Epidermal melanocyte (primary cell): ENCODE results near the gene ZFPM1.
"Not testable (repeated sequence)": the region's sequence is repeated elsewhere in the genome, so short reads cannot be mapped to it uniquely, and the experiment has no call there.

Source experiments
- DNase-seq: peaks from one replicate; pipeline ENCODE4 v3.0.0; 2011; ENCODE audit warnings: low spot score; ENCODE audit not compliant: insufficient read length

Gene ZFPM1

DNA sequence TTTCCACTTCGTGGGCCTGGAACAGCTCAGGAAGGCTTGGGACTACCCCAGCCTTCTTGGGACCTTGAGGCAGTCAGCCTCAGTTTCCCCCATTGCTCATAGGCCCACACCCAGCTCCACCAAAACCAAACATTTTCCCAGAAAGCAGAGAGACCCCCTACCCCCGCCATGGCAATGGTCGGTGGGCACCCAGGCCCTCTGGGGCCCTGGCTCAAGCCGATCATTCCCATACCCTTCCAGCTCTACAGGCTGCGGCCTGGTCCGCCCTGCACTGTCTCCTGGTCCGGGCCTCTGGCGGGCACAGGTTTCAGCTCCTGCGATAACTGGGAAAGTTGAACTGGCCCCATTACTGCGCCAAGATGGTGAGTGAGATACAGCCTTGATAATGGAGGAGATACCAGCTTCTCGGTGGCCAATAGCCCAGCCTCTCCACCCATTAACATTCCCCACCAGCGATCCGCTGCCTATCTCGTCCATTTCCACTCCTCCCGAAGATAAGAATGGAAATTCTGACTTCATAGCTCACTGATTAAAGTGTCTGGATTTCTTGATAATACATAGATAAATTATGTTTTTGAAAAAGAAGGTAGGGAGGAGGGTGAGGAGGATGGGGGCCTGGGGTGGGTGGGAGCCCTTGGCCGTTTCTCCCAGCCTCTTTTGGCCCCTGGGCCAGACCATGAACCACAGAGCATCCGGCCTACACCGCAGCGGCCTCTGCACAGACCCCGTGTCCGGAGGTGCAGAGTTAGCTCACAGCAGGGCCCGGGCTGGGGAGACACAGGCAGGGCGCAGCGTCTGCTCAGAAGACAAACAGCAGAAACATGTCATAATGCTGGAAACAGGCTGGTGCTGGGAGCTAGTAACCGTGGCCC, 11.6 kb downstream of the ZFPM1 start:
- no peak for DNase-seq

DNA sequence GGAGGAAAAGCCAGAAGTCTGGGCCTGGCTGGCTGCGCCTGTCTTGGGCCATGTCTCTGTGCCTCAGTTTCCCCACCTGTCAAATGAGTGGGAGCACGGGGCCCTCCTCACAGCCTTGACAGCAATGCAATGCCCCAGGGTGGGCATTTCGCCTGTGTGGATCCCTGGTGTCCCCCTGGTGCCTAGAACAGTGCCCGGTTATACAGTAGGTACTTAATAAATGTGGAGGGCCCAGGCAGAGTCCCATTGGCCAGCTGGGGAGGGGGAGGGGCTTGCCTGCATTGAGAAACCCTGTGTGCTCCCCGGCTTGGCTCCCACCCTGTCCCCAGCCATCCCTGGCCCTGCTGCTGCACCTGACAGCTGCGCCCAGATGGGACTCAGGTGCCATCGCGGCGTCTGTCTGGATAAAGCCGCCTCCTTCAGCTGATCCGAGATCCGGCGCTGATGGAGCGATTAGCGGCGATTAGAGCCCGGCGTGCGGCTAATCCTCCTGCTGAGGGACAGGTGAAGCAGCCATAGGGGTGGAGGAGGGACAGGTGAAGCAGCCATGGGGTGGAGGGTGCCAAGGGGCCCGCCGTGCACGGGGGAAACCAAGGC, 12.4 kb downstream of the ZFPM1 start:
- DNase-seq: no peak

DNA sequence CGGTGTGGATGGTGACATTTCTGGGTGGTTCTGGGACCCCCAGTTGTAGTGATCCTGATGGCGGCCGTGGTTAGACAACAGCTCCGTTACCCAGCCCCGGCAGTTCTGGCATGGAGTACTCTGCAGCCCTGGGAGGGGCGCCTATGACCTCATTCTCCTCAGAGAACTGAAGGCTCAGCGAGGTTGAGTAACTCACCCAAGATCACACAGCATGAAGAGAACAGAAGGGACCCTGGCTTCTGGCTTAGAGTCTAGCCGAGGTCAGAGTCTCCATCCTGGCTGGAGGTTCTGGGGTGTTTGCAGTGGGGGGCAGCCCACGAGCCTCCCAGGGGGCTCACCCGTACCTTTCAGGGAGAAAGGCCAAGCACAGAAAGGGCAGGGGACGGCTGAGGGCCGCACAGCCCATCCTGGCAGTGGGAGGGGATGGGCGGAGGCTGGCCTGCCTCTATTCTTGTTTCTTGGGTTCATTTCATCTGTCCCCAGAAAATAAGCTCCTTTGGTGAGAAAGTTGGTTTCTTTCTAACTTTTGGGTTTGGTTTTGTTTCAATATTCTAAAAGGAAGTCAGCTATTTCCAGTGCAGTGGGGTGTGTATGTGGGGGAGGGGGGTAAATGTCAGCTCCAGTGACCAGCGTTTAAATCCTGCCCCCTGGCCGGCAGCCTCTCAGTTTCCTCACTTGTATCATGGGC, 13.2 kb downstream of the ZFPM1 start:
- no peak for DNase-seq

DNA sequence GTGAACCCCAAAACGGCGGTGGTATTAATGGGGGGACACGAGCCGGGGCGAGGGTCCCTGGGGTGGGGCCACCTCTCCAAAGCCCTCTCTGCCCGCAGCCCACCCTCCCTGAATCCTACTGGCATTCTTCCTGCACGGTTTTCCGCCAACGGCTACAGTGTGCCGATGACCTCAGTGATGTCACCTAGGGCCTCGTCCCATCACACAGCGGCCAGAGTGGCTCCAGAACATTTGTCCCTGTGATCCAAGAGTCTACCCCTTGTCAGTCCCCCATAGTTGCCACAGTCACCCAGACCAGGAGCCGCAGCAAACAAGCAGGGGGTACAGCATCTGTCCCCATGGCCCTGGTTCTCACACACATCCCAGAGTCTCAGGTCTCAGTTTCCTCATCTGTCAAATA, 13.9 kb downstream of the ZFPM1 start:
- no peak for DNase-seq

DNA sequence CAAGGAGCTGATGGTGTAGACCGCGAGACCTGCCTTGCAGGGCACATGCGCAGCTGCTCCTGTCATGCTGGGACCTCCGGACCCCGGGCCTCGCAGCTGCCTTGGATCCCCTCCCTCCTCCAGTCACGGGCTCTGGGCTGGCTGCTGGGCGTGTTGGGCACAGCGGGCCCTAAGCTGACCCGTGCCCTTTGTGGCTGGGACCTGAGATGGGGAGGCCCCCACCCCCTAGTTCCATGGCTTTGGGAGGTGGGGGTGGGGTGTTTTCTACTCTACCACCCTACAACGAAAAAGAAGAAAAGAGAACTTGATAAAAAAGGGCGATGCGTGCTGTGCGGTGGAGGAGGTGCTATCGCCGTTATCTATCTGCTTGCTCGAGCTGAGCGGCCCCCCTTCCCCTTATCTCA, 14.5 kb downstream of the ZFPM1 start:
- DNase-seq: no peak

DNA sequence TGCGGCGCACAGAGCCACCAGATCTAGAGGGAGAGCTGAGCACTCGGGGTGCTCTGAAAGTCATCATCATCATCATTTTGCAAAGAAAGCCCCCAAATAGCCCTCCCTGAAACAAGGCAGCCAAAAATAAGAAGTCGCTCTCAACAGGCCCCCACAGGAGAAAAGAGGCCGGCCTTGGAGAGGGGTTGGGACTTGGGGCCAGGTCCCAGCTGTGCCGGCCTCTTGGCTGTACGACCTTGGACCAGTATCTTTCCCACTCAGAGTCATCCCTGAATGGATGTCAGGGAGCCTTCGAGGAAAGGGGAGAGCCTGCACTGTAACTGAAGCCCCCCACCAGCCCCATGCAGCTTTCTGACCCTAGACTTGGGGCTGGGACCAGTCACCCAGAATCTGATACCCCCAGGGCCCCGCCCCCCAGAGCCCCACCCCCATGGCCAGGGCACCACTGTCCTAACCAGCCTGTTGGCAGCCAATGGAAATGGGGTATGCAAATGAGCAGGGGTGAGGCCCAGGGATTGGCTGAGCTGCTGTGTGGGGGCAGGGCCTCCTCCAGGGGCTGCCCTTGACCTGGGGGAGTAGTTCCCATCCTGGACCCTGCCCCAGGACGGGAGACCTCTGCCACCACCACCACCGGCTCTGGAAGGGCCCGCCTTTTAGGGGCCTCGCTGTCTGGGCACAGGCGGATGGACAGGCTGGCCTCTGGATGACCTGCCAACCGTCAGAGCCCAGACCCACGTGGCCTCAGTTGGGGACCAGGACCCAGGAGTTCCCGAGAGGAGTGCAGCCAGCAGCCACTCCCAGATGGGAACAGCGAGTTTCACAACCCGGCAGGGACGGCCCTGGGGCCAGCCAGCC, 15.4 kb downstream of the ZFPM1 start:
- no peak for DNase-seq

DNA sequence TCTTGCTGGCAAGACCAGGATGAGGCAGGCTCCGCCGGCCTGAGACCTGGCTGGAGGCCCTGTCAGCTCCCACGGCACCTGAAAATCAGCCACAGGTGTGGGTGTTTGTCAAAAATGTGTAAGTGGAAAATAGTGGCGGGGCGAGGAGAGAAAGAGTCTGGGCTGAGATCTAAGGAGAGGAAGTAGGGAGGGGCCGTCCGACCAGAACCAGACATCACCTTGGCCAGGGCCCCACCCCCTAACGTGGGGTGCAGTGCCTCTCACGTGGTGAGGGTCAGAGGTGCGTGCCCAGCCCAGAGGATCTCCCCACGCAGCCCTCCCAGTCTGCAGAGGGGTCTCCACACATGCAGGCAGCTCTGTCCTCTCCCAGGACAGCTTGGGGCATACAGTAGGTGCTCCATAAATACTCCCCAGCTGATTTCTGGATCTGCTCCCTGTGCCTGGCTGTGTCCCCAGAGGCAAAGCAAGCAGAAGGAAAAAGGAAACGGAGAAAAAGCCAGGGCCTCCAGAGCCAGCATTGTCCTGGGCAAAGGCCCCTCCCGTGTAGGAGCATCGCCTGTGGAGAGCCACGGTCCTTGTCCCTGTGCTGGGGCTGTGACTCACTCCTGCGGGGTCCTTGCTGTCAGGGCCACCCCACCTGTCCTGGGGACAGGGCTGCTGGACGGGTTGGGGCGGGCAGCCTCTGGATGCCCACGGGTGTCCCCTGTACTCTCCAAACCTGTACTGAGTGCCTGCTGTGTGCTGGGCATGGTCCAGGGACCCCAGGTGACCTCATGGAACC, 16.7 kb downstream of the ZFPM1 start:
- DNase-seq: no peak

DNA sequence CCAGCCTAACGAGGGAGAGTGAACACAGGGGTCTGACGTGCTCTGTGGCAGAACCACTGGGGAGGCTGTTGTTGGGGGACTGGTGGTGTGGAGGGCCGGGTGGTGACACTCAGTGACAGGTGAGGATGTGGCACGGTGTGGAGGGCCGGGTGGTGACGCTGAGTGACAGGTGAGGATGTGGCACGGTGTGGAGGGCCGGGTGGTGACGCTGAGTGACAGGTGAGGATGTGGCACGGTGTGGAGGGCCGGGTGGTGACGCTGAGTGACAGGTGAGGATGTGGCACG, 17.3 kb downstream of the ZFPM1 start:
- DNase-seq: not testable (repeated sequence)

DNA sequence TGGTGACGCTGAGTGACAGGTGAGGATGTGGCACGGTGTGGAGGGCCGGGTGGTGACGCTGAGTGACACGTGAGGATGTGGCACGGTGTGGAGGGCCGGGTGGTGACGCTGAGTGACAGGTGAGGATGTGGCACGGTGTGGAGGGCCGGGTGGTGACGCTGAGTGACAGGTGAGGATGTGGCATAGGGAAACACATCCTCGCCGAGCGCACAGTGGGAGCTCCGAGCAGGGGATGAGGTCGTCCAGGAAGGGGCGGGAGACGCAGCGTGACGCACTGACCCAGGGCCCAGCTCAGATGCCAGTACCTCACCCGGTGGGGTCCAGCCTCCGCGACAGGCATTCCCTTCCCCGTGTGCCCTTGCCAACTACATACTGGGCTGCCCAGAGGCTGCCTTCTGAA, 17.6 kb downstream of the ZFPM1 start:
- DNase-seq: not testable (repeated sequence)

DNA sequence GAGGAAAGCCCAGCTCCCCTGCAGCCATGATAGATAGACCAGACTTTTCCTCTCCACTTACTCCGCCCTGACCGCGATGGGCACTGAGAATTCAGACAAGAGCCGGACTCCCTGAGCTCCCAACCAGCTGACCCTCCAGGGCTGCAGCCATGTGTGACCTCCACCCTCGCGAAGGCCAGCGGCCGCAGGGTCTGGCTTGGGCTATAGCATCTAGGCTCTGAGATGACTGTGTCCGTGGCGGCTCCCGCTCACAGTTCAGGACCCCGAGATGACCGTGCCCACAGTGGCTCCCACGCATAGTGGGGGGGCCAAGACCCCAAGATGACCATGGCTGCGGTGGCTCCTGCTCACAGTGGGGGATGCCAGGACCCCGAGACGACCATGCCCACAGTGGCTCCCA, 18.0 kb downstream of the ZFPM1 start:
- DNase-seq: no peak

DNA sequence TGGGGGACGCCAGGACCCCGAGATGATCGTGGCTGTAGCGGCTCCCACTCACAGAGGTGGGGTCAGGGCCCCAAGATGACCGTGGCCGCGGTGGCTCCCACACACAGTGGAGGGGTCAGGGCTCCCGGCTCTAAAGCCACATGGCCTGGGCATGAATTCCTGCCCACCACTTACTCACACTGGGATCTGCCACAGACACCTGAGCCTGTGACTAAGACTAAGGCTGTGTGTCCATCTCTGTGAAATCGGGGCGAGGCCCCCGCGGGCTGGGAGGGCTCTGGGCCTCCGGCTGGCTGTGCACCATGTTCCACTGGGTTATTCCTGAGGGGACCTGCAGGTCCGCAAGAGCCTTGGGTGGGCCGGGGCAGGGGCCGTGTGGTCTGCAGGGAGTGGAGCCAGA, 18.5 kb downstream of the ZFPM1 start:
- DNase-seq: no peak

DNA sequence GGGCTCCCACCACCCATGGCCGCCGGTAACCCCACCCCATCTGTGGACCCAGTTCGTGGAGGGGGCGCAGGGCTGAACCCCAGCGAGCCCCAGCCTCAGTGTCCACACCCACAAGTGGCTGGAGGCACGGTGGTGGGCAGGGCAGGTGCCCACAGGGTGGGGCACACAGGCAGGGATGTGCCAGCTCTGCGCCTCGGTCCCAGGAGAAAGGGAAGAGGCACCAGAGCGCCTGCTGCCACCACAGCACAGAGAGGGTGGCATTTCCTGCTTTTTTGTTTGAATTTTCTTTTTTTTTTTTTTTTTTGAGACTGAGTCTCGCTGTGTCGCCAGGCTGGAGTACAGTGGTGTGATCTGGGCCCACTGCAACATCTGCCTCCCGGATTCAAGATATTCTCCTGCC, 19.0 kb downstream of the ZFPM1 start:
- no peak for DNase-seq

DNA sequence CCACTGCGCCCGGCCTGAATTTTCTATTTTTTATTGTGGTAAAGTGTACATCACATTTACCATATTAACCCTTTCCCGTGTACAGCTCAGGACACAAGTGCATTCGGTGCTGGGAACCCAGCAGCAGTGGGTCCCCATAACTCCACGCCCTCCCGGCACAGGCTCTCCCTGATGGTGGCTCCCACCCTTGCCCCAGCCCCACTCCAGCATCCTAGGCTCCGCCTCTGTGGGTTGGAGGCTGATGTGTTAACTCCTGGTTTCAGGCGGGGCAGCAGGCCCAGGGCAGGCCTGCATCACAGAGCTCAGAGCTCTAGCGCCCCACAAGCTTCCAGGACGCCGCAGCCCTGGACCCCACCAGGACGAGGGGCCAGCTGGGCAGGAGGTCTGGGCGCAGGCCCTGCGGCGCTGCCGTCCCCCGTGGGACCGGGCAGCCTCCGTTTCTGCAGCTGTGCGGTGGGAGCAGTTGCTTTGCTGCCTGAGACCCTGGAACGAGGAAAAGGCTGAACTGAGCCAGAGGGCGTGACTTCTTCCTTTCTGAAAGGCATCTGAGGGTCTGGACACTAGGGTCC, 19.6 kb downstream of the ZFPM1 start:
- DNase-seq: no peak

DNA sequence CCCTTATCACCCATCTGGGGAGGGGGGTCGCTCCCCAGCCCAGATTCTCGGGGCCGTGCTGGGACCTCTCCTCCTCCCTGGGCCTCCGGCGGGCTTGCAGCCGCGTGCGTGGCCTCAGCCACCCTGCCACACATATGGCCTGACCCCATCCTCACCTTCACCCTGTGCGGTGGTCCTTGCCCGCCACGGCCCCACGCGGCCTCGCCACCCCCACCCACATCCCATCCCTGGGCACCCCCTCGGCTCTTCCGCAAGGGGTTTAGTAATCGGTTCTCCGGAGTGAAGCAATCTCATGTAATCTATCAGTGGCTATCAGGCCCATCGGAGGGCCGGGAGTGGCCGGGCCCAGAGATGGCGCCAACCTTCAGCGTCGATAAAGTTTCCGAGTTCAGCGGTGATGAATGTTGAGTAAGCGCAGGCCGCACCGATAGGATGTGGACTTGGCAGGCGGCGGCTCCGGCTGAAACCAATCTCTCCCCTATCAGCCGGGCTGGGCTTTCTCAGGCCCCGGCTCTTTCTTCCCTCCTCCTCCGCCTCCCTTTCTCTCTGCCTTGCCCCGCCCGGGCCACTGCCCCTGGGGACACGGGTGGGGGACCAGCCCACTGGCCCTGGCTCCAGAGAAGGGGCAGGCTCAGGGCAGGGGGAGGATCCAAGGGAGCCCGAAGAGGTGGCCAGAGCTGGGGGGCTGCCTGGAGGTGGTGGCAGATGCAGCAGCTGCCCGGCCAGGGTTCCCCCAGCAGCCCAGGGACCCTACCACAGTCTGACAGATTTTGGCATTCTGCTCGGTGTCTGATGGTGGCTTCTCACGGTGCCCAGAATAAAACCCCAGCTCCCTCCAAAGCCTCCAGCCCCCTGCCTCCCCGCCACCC, 20.8 kb downstream of the ZFPM1 start:
- no peak for DNase-seq

DNA sequence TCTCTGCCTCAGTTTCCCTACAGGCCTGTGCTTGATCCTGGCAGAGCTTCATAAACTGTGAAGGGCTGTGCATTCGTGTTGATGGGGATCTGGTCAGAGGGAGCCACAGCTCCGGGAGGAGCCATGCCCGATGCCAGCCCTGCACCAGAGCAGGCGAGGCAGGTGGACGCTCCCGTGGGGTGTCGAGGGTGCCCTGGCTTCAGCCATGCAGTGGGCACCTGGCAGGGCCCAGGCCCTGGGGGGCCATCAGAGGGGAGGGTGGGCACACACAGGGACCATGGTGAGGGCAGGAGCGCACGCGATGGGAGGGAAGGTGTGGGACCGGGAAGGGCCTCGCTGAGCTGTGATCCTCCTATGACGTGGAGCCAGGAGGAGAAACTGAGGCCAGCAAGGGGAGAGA, 22.0 kb downstream of the ZFPM1 start:
- DNase-seq: no peak

DNA sequence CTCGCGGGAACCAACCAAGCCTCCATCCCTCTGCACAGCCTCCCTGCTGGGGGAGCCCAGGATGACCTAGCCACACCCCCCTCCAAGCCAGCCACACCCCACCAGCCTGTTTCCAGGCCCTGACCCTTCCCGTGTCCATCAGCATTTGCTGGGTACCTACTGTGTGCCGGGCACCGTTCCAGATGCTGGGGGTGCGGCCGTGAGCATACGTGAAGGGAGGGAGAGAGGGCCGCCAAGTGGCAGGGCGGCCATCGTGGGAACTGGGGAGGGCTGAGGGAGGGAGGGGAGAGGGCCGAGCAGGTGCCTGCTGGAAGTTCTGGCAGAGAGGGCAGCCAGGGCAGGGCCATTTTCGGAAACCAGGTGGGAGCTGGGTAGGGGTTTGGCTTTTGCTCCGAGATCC, 23.1 kb downstream of the ZFPM1 start:
- DNase-seq: no peak

DNA sequence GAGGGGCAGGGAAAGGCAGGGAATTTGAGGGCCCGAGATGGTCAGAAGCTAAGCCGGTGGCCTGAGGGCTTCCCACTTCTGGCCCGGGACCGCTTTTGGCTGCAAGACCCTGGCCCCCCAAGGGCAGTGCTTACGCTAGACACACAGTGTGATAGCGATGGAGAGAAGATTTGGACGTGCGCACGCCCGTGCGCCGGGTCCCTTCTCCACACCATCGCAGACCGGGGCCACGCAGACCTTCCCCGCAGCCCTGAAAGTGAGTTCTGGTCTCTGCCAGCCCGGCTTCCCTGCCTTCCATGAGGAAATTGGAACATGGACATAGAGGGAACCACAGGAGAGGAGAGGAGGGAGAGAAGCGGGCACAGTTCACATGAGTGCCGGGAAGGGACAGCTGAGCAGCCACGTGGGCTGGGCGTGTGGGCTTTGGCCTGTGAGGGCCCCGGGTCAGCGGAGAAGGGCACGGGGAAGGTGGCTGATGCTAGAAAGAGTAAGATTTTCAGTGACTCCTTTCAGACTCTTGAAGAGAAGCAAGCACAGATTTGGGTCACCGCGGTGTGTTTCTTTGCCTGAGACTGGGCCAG, 23.8 kb downstream of the ZFPM1 start:
- no peak for DNase-seq

DNA sequence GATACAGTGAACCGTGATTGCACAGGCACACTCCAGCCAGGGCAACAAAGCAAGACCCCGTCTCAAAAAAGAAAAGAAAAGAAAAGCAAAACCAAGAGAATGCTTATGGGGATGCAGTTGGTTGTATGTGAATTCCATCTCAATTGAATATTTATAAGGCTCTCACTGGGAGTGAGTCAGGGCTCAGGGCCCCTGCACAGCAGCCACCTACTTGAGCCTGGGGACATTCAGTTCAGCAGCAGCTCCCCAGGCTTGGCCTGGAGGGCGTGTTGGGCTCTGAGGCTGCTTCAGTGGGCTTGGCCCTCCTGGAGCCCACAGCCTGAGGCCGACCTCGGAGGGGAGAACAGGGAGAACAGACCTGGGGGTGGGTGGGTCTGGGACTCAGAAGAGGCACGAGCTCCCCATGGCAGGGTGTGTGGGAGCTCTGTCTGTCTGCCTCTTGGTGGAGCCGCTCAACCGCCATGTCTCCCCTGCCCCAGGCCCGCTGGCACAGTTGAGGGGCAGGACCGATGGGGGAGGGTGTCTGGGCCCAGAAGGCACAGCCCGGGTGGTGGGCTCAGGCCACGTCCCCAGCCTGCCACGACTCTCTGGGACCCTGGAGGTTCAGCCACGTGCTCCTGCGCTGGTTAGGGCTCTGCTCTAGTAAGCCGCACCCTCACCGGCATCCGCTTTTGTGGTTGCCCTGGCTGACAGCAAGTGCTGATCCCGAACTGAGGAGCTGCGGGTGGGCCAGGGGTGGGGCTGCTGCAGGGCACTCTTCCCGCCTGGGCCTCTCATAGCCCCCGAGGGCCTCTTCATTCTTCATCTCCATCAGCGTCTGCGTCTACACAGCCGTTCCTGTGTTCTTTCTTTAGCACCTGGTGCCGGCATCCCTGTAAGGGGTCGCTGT, 24.8 kb downstream of the ZFPM1 start:
- DNase-seq: no peak
